M059J (cell line): ENCODE results near the gene RAB30. TPM values are rescaled to one million over a fixed set of nuclear protein-coding genes. Genes with fewer than 3 reads are reported as not detected.

Experiments
- DNase-seq: peaks from one replicate; pipeline ENCODE4 v3.0.0-alpha.2; 2012; ENCODE audit warnings: low read depth
- total RNA-seq: library from RNA; depleted of rRNA; stranded (reverse); fragments of >200 nt; shearing (Covaris generic); gene quantifications from 2 replicates; pipeline ENCODE4 v1.2.3, GENCODE V29; 2014

The RAB30 gene
- total RNA-seq, 1 experiment from 2014 or later: 12.2 TPM

DNA sequence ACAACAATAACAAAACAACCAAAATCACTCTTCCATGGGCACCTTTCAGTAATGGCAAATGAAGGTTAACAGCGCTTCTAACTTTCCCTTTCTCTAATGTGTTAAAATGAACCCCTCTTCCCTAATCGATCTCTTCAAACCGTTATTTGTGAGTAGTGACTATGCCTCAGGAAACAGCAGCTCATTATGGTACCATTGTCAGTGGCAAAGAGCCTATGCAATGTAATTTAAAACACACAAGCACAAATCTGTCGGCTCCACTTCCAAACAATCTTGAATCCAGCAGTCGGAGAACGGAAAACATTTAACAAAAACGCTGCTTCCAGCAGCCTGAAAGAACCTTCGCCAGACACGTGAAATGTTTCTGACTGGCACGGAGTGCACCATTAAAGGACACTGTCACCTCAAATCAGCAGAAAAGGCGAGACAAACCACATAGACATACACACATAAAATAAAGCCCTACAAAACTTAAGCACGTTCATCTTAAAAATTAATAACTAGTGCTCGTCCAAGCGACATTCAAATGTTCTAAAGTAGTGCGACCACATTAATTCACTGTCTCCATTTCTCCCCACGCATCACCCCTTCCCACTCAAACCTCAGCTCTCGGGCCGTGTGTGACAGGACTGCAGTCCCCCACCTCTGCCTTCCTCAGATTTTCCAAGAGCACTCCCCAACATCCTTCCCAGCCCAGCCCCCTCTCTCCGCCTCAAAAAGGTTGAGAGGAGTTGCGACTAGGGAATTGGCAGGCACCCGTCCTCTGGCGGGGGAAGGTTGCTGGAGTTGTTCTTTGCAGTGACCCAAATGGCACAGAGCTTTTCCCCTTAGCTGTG is 748 bp downstream of the RAB30 start:
- peak; percentile 46 for DNase-seq

DNA sequence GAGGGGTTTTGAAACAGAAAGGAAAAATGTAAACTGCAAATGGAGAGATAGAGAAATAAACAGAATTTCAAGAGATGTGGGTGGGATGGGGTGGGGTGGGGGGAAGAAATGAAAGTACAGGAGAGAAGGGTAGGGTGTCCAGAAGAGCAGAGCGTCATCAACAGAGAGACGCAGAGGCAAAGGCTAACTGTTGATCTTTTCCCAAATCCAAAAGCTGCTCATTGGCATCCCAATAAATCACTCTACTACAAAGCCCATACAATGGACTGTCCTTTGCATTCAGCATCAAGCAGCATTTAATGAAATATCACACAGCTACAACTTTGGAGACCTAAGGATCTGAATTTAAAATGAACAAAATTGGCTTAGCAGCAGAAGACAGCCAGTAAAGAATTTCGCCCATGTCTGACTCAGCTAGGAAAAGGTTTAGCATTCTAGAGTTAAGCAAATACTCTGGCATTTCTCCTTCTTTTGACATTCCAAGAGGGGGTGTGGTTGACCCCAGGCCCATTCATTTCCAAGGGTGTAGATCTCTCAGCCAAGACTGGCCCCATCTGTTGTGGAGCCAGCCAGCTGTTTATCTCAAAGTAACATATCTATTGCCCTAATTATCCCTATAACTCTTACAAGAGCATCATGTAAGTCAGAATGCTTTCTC is 1.5 kb downstream of the RAB30 start:
- peak; percentile 76 for DNase-seq

DNA sequence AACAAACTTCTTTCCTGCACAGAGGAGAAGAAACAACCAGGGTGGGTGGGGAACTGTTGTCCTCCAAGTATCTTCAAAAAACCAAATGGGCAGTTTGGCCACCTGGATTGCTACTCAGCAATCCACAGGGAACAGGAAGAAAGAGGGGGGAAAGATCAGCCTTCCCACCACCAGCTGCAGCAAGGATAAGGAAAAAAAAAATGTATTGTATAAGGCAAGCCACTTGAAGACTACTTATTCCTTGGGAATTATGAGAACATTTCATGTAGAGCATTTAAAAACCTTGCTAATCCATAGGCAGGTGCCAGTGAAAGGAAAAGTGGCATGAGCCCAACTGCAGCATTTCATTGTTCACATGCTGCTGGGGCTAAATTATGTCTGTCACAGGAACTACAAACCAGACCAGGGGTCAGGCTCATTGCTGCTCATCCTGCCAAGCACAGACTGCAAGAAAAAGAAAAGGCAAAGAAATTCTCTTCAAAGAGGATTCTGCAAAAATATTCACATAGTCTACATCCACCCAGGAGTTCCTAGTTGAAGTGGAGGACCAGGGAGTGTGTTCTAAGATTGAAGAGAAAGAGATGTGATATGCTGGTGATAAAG is 2.2 kb downstream of the RAB30 start:
- DNase-seq: no peak

DNA sequence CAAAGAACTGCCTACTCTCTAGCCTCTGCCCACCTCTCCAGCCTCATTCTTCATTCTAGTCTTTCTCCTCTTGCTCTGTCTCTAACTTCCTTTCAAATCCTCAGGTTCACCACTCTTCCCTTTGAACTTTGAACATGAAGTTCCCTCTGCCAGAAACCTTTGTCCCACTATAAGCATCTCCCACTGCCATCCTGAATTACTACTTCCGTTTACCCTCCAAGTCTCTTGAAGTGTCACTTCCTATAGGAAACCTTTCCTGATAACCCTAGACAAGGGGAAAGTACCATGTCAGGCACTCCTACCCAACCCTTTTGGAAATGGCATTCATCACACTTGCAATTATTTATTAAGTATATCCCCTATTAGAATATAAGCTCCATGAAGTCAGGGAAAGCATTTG is 3.1 kb downstream of the RAB30 start:
- no peak for DNase-seq

DNA sequence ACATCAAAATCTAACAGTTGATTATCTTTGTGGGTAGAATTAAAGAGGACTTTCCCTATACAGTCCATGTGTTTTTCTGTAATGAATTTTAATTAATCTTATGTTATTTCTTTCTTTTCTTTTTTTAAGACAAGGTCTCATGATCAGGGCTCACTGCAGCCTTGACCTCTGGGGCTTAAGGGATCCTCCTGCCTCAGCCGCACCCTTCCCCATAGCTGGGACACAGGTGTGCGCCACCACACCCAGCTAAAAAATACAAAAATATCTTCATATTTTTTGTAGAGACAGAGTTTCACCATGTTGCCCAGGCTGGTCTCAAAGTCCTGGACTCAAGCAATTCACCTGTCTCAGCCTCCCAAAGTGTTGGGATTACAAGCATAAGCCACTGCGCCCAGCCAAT is 7.7 kb downstream of the RAB30 start:
- no peak for DNase-seq

DNA sequence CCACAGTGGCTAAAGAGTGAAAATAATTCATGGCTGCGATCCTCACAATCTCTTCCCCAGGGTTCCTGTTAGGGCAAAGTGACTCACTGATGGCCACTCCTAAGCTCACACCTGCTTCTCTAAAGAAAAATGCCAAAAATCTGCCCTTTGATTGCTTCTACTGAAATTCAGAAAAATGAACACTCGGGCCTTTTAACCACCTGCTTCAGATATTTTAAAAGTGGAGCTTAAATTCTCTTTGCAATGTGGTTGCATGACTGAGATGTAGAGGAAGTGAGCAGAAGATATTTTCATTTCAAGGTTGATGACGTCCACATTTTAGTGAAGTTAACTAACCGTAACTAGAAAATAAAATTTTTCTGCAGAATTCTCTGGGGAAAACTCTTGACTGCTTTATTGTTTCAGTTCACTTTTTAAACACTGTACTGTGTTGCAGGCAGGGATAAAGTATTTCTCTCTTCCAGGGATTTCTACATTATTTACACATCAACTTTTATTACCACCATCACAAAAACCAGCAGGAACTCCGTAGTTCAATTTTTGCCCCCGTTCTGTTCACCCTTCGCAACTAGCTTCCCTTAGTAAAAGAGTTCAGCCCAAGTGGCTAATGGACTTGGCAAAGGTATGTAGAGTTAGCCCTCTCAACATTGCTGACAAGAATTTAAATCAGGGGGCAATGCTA is 8.5 kb downstream of the RAB30 start:
- DNase-seq: peak; percentile 69

DNA sequence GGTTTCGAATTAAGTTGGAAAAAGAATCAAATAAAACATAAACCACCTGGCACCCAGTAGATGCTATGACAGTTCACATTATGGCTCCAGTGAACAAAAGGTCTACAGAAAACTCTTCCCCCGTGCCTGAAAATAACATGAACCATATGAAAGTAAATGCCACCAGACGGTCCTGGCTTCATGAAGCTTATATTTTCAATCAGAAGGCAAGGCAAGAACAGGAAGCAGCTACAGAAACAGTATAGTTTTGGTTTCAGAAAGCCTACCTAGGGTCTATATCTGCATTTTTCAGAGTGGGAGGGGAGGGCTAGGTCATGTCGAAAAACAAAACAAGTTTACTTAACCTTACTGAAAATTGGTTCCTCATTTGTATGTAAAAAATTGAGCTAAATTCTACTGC is 9.8 kb downstream of the RAB30 start:
- DNase-seq: no peak

DNA sequence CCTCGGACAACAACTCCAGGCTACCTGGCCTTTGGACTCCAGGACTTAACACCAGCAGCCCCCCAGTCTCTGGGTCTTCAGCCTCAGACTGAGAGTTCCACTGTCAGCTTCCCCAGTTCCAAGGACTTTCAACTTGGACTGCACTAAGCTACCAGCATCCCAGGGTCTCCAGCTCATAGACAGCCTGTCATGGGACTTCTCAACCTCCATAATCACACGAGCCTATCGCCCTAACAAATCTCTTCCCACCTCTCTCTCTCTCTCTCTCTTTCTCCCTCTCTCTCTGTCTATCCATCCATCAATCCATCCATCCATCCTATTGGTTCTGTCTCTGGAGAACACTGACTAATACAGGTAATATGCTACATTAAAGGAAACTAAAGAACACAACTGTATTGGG is 10.7 kb downstream of the RAB30 start:
- no peak for DNase-seq

DNA sequence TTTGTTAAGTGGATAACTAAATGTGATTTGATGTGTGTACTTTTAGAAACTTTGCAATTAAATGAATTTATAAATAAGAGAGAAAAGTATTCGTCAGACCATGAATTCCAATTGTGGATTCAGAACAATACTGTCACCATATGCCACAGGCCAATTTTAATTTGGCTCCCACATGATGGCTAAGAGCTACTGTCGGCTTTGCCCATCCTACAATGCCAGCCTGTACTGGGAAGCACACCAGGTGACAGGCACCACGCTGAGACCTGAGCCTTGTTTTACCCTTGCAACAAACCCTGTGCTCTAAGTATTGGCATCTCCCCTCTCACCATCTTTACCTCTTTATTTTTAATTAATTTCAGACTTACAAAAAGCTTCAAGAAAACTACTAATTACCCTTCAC is 14.0 kb downstream of the RAB30 start:
- no peak for DNase-seq

DNA sequence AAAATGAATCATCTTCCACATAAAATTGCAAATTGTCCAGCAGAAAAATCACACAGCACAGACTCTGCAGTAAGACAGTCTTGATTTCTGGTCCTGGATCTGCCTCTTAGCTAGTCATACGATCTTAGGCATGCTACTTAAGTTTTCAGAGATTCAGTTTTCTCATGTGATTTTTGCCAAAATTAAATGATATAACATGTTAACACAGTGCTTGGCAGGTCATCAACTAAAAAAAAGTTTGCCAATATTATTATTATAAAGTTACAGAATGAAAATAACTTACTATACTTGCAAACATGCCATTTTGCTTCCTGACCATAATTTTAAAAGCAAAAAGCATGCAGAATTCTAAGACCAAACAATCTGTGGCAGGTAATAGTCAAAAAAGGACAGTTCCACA is 15.1 kb downstream of the RAB30 start:
- DNase-seq: no peak

DNA sequence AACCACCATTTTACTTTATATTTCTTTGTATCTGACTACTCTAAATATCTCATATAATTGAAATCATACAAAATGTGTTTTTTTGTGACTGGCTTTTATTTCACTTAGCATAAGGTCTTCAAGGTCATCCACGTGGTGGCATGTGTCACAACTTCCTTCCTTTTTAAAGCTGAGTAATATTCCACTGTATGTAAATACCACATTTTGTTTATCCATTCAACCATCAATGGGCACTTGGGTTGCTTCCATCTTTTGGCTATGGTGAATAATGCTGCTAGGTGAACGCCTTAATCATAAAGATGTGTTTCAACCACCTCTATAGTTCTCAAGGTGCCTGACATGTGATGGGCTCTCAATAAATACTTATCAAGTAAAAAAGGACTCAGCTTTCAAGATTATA is 15.5 kb downstream of the RAB30 start:
- no peak for DNase-seq

DNA sequence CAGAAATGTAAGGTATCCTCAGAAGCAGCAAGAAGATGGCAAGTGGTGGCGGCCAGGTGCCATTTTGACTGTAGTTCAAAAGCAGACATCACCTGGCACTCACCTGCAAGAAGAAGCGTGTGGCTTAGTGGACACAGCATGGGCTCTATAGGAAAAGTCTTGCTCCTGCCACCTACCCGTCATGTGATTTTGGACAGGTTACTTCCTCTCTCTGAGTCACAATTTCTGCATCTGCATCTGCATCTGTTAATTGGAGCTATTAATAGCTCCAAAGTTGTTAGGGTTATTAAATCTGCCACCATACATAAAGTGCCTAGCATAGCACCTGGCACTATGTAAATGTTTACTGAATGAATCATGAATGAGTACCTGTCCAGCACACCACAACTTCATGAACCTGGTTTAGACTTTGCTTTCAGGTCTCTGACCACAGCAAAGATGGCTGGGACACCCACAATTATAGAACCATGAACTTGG is 16.8 kb downstream of the RAB30 start:
- DNase-seq: no peak

DNA sequence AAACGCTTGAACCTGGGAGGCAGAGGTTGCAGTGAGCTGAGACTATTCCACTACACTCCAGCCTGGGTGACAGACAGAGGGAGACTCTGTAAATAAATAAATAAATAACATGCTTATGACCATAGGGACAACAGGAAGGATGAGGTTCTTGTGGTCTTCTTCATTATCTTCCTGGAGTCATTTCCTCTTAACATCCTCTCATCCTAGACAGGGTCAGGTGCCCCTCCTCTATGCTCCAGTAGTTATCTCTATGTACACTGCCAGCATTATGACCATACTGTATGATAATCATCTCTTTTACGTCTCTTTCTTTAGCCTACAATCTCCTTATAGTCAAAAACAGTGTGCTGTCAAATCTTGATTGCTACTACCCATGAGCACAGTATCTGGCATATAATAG is 17.7 kb downstream of the RAB30 start:
- no peak for DNase-seq

DNA sequence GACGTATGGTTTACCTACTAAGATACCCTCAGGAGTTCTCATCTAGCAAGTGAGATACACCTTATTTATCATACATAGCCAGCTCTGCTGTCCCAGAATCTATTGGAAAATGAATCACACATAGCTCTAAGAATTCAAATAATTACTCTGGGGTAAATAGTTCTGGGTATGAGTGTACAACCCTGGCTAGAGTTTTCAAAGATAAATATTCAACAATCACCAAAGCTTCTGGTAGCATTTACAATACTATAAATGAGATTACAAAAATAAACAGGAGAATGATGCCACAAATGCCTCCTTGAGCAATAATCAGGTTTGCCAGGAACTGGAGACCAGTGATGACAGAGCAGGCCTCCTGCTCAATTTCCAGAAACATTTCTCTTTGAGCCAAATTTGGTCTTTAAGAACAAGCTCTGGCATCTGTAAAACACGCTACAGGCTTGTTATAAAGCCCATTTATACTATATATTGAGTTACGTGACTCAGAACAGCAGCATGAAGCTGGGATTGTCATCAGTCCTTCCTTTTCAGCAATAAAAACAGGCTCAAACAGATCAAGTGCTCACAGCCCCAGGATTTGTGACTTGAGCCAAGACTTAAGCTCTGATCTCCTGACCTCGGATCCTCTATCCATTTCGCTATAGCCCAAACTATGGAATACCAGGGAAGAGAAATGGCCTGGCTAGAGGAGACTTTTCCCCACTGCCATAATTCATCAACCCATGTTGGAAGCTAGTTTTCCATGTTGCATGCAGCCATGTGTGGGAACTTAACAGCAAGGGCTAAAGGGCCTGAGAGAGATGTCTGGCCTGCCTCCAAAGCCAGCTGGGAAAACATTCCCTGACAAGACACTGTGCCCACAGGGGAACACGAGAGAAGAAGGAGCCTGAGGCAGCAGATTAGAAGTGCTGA is 19.7 kb downstream of the RAB30 start:
- peak; percentile 96 for DNase-seq

DNA sequence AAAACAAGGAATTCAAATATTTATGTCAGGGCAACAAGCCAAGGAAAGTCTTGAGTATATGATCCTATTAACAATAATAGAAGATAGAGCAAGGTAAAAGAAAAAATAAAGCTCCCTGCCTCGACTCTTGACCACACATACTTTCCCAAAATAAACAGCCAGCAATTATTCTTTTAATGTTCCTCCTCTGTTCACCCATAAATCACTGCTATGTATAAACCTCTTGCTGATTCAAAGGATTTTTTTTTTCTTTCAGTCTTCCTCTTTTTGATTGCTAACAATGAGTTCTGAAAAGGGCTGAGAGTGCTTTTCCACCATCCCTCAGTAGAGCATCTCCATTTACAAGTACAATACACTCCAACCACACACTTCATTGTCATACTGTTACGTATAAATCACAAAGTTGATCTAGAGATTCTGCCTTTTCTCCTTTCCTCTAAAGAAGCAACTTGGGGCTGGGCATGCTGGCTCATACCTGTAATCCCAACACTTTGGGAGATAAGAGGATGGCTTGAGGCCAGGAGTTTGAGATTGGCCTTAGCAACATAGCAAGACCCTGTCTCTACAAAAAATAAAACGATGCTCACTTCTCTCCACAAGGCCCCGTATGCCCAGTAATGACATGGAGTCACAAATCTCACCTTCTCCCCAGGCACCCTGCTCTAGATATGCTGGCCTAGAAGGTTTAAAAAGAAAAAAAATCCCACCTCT is 24.0 kb downstream of the RAB30 start:
- DNase-seq: peak; percentile 73

DNA sequence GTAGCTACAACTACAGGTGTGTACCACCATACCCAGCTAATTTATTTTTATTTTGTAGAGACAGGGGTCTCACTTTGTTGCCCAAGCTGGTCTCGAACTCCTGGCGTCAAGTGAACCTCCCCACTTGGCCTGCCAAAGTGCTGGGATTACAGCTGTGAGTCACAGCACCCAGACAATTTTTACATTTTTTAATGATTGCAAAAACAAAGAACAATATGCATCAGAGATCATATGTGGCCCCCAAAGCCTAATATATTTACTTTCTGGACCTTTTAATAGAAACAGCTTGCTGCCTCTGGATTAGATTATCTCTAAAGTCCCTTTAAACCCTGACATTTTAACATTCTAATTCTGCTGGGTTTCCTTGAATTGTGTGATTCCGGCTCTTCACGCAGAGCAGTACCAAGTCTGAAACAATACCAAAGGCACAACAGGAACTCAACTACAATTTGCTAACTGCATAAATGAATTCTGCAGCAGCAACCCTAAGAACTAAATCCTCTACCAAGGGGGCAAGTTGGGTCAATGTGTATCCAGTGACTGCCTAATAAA is 25.0 kb downstream of the RAB30 start:
- DNase-seq: no peak

DNA sequence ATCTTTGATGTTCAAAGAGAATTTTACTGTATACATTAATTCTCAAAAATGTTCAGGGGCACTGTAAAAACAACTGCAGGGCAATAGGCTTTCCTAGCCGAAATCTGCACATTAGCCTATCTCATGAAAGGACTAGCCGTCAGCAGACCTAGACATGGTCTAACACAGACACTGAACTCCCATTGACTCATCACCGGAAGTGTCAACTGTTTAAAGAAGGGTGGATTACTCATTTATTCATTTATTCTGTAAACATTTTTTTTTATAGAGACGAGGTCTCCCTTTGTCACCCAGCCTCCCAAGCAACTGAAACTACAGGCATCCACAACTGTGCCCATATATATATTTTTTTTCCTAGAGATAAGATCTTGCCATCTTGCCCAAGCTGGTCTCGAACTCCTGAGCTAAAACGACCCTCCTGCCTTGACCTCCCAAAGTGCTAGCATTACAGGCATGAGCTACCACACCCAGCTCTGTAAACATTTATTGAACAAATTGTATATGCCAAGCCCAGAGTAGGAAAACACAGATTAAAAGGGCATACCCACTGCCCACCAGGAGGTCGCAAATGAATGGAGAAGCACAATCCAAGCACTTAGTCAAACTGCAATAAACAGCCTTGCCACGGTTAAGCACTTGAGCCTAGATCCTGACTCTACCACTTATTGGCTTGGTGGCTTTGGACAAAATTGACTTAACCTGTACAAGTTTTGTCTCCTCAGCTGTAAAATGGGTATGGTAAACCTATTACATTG is 26.6 kb downstream of the RAB30 start:
- DNase-seq: peak; percentile 98

DNA sequence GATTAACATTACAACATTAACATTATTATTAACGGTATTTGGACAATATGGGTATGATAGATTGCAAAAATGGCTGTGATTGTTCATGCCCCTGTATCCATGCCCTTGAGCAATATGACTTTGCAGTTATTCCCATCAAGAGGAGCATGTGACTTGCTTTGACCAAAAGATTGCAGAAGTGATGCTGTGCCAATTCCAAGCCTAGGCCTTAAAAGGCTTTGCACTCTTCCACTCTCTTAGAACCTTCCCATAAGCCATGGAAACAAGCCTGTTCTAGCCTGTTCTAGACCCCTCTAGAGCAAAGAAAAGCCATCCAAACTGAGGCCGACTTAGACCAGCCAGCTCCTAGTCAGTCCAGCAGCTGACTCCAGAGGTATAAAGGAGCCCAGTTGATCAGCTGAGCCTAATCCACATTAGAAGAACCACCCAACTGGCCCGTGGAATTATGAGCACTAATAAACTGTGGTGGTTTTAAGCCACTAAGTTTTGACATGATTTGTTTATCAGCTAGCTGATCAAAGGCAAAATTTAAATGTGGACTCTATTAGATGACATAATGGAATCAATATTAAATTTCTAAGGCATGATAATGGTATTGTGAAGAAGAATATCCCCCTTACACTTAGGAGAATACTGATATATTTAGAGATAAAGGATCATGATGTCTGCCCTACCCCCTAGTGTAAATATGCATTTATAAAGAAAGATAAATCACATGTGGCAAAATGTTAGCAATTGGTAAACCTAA is 28.6 kb downstream of the RAB30 start:
- DNase-seq: peak; percentile 87

DNA sequence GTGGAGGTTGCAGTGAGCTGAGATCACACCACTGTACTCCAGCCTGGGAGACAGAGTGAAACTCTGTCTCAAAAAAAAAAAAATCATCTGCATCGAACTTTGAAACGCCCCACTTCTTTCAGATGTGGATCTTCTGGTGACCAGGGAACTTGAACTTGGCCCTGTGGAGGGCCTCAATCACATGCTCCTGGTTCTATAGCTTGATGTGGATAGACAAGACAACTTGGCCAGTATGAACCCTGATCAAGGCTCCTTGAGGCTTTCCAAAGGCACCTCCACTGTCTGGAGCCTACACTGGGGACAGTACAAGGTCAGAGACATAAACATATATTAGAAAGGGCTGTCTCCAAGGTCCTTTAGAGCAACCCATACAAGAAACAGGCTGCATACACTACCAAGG is 30.6 kb downstream of the RAB30 start:
- no peak for DNase-seq
